ENCODE measurements around the gene SAMM50. TPM values are rescaled to one million over a fixed set of nuclear protein-coding genes. Genes with fewer than 3 reads are reported as not detected.

Gene SAMM50
- total RNA-seq, 1 donor from 2014 or later, result 31.0 TPM

DNA sequence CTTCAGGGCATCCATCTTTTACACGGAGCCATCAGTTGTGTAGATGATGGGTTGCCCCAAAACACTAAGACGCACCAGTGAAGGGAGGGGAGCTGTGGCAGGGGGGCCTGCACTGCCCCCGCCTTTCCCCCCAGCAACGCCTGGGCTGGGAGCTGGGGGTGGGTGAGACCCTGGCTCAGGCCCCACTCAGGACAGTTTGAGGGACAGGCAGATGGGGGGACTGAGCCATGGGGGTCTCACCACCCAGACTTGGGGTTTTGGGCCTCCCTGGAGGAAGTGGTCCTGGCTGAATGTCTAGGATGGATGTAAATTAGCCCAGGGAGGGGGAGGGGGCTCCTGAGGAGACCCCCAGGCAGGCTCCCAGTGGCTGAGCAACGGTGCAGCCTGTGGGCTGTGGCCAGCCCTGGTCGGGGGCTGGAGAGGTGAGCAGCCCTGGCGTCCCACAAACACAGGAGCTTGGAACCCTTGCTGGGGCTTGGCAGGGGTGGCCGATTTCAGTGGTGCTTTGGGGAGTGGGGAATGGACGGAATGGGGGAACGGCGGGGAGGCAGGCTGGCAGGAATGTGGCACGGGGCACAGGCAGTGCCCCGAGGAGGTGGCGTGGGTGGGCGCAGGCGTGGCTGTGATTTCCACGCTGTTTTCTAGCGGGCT, 74.9 kb downstream of the SAMM50 start:
- DNase-seq, result no peak

- no peak for DNase-seq
Observed at GRCh38 chr22:44030702-44031082, 75.5 kb downstream of the SAMM50 start.

- DNase-seq, result no peak
Observed at GRCh38 chr22:44031158-44031952, 76.1 kb downstream of the SAMM50 start.

GRCh38 chr22:44032126-44032730, 77.0 kb downstream of the SAMM50 start:
- DNase-seq, result no peak

- DNase-seq, result no peak
Observed at GRCh38 chr22:44033287-44033686, 78.0 kb downstream of the SAMM50 start.

- DNase-seq, result no peak
Observed at GRCh38 chr22:44033694-44034093, 78.5 kb downstream of the SAMM50 start.

DNA sequence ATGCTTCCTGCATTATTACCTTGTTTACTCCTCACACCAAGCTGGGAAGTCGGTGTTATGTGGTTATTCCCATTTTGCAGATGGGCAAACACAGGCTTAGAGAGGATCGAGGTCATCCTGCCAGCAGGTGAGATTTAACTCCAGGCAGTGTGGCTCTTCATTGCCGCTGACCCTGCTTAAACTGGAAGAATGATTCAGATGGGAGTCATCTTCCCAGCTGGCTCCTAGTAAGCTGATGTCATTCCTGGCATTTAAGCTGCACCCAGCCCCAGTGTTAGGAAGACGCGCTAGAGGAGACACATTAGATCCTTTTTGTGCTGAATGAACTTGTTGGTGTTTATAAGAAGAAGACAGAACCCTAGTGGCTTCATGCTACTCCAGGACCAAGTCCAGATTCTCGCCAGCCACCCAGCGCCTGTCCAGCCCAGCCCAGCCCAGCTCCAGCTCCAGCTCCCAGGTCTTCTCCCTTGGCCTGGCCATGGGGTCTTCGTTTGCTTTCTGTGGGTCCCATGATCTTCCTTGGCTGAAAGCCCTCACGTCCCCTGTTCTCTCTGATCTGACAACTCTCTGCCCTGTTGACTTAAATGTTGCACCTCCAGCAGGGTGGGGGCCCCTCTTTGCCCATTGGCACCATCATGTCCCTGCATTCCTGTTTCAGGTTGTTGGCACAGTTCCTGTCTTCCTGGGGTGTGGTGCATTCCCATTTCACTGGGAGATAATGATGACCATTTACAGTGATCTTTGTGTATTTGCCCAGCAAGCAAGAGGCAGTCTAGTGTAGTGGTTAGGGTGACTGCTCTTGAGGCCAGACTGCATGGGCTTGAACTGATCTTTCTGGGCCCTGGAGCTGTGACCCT, 82.5 kb downstream of the SAMM50 start:
- DNase-seq, result no peak

GRCh38 chr22:44039566-44040171, 84.4 kb downstream of the SAMM50 start:
- no peak for DNase-seq

DNA sequence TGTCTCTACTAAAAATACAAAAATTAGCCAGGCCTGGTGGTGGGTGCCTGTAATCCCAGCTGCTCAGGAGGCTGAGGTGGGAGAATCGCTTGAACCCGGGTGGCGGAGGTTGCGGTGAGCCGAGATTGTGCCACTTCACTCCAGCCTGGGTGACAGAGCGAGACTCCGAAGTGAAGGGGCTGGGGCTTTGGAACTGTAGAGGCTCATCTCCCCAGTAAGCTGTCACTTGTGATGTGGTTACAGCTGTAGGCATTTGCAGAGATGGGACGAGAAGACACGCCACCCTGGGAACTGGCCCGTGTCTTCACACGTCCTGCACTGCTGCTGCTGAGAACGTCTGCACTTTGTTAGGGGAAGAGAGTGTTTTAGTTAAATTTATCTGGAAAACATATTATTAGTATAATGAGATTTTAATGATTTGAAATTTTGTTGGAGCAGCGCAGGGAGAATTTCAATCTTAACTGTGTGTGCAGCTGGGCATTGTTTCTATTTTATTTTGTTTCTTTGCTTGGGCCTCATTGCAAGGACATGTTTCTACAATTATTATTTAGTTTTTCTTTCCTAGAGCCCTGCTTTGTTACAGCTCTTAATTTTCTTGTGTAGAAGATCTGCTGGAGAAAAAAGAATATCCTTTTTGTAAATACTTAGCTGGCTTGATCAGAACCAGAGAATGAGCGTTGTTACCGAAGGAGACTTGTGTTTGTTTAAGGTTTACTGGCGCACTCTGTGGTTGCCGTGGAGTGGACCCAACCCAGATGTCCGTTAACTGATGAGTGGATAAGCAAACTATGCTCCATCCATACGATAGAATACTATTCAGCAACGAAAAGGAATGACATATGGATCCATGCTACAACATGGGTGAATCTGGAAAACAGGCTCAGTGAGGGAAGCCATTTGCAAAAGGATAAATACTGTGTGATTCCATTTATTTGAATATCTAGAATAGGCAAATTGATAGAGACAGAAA, 87.3 kb downstream of the SAMM50 start:
- DNase-seq, result no peak

- no peak for DNase-seq
Observed at GRCh38 chr22:44045145-44045544, 89.9 kb downstream of the SAMM50 start.

Other genes with a start within 250 kb of the SAMM50 start
- 8.3 TPM for gene EFCAB6, start 143.1 kb upstream of the SAMM50 start, total RNA-seq
- 51.6 TPM for gene SULT4A1, start 92.9 kb upstream of the SAMM50 start, total RNA-seq
- not detected for gene PNPLA5, start 63.4 kb upstream of the SAMM50 start, total RNA-seq
- 12.8 TPM for gene PNPLA3, start 31.6 kb upstream of the SAMM50 start, total RNA-seq
- 5.1 TPM for gene PARVB, start 68.9 kb downstream of the SAMM50 start, total RNA-seq
- gene PARVG, start 225.5 kb downstream of the SAMM50 start, total RNA-seq, result 0.47 TPM